Activated CD4-positive, CD25-positive, alpha-beta regulatory T cell treated with anti-CD3 and anti-CD28 coated beads, Interleukin-2, amount 50 U/mL, for 72 hours (primary cell): ENCODE results near the gene PRKD2.

ENCODE experiments used
- DNase-seq: peaks from one replicate; pipeline ENCODE4 v3.0.0; 2021

Gene PRKD2

DNA sequence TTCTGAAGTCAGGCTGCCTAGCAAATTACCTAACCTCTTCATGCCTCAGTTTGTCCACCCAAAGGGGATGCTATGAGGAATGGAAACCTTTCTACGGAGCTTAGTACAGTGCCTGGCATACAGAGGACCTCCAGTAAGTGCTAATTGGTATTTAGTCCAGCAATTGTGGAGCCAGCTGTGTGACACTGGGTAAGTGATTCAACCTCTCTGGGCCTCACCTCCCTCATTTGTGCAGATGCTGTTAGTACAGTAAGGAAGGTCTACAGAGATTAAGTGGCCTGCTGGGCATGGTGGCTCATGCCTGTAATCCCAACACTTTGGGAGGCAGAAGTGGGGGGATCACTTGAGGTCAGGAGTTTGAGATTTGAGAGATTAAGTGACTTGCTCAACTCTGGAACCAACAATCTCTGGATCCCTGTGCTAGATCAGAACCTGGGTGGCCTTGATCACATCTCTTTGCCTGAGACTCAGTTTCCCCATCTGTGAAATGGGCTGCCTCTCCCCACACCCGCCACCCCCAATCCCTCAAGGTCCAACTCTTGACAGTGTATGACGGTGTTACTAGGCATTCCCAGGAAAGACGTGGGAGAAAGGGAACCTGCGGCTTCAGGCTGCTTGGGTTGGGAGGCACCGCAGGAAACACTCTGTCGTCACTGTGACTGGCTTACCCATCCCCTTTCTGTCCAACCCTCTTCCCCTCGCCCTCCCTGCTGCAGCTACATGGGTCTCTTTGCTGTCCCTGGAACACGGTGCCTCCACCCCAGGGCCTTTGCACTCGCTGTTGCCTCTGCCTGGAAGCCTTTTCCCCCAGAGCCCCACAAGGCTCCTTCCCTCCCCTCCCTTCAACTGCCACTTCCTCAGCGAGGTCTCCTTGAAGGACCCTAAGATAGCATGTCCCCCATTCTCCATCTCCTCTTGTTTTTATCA, 18.3 kb downstream of the PRKD2 start:
- no peak for DNase-seq

DNA sequence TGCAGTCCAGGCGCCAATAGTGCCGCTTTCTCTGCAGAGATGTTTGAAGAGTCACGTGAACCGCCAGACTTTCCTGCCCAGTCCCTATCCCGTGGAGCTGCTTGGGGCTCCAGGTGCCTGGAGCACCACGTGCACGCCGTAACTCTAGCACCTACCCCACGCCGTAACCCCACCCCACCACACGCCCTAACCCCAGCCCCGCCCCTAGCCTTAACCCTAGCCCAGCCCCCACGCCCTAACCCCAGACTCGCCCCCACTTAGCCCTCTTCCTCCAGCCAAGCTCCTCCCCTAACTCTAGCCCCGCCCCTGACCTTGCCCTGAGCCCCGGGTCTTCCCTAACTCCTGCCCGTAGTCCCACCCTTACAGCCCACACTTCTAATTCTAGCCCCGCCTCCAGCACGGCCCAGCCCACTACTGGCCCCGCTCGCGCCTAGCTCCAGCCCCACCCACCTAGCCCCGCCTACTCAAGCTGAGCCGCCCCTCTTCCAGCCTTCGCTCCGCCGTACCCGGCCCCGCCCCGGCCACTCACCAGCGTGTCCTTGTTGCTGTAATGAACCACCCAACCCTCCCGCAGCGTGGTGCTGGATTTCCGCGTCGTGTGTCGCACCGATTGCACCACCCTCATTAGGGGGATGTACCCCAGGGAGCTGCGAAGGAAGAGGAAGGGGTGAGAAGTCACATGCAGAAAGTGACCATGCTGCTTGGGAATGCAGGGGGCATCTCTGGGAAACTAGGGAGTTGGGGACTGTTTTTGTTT, 19.5 kb downstream of the PRKD2 start:
- no peak for DNase-seq

DNA sequence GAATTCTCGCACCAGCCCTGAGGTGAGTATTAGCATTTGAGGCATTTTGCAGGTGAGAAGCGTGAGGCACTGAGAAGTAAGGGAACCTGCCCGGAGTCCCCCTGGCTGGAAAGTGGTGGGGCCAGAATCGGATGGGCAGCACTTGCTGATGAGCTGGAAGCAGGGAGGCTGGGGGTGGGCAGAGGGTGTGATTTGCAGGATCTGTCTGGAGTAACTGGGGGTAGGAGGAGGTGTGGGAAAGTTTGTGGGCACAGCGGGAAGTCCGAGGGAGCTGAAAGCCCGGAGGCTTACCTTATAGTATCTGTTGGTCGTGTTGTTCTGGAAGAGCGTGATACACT, 20.1 kb downstream of the PRKD2 start:
- DNase-seq = no peak

DNA sequence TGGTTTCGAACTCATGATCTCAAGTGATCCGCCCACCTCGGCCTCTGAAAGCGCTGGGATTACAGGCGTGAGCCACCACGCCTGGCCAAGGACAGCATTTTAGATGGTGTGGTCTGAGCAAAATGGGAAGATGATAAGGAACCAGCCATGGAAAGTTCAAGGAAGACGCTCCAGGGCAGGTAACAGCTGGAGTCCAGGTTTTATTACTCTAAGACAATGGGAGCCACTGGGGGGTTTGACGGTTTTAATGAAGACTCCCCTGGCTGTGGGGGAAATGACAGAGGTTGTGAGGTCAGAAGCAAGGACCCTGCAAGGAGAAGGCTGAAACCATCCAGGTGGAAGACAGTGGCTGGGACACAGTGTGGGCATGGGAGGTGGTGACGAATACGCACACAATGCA, 20.9 kb downstream of the PRKD2 start:
- no peak for DNase-seq

DNA sequence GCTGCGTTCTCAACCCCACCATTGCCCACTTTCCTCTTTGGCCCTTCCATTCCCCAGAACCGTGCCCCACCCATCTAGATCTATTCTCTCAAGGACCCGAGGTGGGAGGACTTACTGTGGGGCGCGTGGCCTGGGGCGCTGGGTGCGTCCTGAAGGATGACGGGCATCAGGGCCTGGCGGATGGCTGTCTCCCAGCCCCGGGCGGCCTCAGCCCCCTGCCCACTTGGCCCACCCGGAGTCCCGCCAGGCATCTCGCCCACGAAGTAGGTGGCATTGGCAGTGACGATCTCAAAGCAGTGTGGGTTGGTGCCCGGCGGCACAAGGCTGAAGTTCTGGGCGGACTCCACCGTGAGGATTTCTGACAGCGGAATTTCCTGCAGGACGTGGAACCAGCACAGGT, 23.2 kb downstream of the PRKD2 start:
- DNase-seq = no peak

DNA sequence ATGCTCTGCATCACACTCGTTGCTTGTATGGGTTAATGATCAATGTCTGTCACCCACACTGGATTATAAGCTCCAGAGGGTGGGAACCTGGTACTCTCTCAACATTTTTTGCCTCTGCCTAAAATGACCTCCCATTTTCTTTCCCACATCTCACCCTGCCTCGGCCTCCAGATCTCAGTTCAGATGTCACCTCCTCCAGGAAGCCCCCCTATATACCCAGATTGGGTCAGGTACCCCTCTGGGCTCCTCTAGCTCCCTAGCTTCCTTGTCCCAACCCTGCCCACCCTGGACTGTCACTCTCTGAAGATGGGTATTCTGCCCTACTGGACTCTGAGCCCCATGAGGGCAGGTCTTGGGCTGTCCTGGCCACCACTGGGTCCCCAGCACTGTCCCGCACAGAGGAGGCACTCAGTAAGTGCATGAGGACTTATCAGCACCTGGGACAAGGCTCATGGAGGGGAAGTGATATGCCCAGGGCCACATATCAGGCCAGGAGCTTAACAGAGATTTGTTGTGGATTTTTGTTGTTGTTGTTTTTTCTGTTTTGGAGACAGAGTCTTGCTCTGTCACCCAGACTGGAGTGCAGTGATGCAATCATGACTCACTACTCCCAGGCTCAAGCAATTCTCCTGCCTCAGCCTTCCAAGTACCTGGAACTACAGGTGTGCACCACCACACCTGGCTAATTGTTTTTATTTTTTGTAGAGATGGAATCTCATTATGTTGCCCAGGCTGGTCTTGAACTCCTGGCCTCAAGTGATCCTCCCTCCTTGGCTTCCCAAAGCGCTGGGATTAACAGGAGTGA, 23.8 kb downstream of the PRKD2 start:
- no peak for DNase-seq

DNA sequence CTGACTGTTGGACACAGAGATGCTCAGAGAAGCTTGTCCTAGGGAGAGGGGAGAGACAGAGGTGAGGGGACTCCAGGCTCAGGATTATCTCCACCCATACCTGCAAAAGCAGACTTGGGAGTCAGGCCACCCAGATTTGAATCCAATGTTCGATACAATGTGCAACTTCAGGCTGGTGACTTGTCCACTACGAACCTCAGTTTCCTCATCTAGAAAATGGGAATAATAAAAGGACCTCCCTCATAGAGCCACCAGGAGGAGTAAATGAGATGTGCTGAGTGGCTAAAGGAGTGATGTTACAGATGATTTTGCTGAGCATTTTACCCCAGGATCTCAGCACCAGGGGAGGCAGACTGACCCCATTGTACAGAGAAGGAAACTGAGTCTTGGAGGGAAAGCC, 25.0 kb downstream of the PRKD2 start:
- DNase-seq = no peak

DNA sequence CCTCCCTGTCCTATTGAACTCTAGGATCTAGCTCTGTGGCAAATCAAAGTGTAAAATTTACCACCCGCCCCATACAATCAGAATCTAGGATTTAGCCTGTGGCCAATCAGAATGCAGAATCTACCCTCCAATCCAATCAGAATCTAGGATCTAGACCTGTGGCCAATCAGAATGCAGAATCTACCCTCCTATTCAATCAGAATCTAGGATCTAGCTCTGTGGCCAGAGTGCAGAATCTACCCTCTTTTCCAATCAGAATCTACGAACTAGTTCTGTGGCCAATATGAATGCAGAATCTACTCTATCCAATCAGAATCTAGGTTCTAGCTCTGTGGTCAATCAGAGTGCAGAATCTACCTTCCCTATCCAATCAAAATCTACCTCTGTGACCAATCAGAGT, 25.8 kb downstream of the PRKD2 start:
- DNase-seq = no peak

DNA sequence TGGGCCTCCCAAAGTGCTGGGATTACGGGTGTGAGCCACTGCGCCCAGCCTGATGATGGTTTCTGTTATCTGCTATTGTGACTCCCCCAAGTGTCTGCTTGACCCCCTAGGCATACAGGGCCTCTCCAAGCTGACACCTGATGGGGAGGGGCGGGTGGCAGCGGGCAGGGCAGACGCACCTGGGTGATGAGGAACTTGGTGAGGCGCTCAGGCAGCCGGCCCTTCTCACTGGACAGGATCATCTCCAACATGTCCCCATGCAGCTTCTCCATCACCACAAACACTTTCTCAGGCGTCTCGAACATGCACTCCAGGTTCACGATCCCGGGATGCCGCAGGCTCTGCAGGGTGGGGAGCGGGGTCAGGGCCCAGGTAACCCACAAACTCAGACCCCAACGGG, 27.6 kb downstream of the PRKD2 start:
- DNase-seq = no peak

DNA sequence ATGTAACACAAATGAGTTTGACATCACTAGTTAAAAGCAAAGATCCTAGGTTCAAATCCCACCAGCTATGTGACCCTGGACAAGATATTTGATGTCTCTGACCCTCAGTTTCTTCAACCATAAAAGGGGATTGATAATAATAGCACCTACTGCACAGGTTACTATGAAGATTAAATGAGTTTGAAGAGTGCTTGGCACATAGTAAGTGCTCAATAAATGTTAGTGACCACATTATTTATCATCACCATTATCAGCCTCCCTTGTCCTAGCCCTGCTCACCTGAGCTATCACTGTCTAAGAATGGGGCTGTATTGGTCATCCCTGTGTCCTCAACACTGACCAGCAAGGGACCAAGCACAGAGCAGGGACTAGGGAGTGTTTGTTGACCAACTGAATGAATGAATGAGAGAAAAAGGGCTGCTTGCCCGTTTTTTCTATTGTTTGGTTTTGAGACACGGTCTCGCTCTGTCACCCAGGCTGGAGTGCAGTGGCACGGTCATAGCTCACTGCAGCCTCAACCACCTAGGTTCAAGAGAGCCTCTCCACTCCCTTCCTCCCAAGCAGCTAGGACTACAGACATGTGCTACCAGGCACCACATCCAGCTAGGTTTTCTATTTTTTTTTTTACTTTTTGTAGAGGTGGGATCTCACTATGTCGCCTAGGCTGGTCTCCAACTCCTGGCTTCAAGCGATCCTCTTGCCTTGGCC, 29.3 kb downstream of the PRKD2 start:
- DNase-seq = no peak

DNA sequence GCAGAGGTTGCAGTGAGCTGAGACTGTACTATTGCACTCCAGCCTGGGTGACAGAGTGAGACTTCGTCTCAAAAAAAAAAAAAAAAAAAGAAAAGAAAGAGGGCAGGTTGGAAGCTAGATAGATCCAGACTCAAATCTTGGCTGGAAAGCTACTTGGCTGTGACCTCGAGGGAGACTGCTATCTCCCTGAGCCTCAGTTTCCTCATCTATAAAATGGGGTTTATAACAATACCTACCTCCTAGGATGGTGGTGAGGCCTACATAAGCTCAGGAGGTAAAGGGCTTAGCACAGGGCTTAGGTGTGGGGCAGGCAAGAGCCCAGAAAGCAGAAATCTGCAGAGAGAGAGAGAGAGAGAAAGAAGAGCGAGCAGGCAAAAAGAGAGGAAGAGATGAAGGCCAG, 31.7 kb downstream of the PRKD2 start:
- DNase-seq = no peak

DNA sequence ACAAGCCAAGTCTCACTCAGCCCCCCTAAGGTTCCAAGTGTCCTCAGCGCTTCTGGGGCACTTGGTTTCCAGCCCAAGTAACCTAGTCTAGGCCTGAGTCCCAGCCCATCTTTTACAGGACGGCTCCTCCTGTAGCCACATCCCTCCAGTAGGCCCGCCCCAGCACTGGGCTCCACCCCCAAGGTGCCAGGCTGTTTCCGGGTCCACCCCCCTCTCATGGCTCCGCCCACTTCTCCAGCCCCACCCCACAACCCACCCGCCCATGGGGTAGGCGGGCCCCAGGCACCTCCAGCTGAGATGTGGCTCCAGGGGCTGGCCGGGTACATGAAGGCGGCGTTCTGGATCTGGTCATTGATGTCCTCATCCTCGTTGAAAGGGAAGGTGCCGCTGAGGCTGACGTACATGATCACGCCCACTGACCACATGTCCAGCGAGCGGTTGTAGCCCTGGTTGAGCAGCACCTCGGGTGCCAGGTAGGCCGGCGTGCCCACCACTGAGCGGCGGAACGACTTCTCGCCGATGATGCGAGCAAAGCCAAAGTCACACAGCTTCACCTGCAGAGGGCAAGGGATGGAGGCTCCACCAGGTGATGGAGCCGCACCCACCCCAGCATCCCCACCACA, 38.7 kb downstream of the PRKD2 start:
- DNase-seq = peak; percentile 69

DNA sequence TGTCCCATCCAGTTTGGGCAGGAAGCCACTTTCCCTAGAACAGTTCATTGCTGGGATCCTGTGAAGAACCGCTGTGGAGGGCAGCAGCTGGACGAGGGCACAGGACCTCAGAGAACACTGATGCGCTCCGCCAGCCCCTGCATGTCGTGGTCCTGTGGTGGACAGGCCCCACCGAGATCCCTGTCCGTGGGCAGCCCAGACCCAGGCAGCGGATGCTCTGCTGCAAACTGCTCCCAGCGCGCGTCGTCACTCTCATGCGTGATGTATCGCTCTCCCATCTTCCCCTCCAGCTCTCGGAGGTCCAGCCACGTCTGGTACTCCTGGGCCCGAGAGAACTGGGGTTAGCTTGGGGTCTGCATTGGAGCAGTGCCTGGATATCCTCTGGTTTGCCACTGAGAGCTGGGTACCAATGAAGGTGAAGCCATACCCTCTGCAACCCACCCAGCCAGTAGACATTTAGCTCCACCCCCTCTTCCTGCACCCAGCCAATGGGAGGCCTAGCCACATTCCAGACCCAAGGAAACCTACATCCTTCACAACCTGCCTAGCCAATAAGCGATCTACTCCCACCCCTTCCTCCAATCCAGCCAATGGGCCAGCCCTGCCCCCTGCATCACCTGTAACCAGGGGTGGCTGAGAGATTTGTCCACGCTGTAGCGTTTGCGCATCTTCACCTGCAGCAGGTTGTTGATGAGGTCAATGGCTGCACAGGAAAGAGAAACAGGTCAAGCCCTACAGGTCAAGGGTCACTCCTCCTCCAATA, 42.3 kb downstream of the PRKD2 start:
- DNase-seq = no peak

DNA sequence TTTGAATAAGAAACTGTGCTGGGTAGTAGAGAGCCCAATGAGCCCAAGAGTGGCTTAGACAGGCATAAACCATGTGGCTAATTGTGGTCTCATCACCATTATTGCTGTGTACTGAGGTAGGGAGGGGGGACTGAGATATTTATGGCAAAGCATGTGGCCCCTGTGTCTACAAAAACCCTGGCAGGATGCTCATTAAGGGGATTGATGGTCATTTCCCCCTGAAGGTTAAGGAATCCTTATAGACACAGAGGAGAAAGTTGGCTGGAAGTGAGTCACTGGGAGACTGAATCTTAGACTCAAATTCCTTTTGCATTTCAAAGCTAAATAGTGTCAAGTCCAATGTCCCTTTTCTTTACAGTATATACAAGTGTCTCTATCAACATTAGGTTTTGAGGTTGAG, 46.1 kb downstream of the PRKD2 start:
- no peak for DNase-seq

DNA sequence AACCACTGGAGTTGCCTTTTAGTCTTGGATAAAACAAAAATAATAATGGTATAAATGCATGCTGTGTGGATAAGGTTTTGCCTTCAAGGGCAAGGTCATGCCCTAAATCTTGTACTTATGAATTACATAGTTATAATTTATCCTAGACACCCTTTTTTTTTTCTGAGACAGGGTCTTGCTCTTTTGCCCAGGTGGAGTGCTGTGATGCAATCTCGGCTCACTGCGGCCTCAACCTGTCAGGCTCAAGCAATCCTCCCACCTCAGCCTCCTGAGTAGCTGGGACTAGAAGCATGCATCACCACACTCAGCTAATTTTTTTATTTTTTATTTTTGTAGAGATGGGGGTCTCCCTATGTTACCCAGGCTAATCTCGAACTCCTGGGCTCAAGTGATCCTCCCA, 48.3 kb downstream of the PRKD2 start:
- DNase-seq = no peak

DNA sequence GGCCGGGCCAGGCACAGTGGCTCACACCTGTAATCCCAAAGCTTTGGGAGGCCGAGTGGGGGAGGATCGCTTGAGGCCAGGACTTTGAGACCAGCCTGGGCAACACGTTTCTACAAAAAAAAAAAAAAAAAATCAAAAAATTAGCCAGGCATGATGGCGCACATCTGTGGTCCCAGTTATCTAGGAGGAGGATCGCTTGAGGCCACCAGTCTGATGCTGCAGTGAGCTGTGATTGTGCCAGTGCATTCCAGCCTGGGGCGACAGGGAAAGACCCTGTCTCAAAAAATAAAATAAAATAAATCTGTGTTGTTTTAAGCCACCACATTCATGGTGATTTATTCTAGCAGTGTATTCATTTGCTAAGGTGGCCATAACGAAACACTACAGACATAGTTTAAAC, 51.8 kb downstream of the PRKD2 start:
- DNase-seq = no peak

DNA sequence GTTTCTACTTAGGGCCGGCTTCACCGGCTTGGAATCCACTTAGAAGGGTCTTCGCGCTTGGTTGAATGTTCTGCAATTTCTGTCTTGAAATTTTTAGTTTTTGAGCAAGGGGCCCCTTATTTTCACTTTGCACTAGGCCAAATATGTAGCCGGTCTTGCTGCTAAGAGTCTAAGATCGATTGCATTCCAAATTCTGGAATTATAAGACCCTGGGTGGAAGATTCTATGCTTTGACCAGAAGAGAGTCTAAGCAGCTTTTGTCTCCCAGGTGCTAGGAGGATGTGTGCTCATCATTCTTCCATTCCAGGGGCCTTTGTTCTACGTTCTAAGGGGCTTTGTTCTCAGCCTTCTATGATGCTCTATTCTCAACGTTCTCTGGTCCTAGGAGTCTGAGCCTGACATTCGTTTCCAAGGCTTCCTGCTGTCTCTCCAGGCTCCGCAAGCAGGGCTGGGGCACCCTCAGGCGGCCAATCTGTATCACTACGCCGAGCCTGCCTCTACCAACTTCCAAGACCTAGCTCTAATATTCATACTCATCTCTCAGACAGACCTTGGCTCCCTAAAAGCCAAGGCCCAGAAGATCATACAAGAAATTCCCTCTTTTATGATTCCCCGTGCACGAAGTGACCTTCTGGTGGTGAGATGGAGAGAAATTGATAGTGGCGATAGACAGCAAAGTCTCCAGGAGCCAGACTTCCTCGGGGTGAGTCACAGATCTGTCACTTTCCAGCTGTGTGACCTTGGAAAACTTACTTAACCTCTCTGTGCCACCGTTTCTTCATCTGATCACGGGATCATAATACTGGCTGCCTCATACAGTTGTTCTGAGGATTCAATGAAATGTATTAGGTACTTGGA, 55.0 kb downstream of the PRKD2 start:
- peak; percentile 64 for DNase-seq

DNA sequence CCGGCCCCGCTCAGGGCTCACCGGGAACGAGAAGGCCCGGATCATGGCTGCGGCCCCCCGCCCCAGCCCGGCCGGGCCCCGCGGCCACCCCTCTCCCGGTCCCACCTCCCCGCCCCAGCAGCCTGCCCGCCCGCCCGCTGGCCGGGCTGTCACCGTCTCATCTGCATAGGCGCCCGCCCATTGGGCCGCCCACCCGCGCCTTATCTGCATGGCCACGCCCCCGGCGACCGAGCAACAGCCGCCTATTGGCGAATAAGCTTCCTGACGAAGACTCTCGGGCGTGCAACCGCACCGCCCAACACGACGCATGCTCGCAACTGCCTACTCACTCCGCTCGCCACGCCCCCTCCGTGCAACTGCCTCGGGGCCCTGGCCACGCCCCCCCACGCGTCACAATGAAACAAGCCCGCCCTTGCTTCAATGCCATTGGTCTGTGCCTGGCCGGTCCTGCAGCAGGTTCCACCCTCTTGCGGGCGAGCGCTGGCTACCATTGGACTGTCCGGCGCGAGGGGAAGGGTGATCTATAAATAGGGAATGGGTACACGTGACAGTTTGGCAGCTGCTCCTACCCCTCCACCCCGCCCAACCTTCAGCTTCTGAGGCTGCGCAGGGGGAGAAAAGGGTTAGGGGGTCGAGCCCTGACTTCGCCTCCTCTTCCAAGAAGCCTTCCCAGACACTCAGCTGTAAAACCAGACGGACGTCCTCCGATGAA, 55.7 kb downstream of the PRKD2 start, which contains the start of gene DACT3:
TSS of gene DACT3 (minus strand) at position 163 of the 712 bp plus-strand sequence. CDS start at position 45, 118 bp downstream.
- DNase-seq = peak; percentile 100

DNA sequence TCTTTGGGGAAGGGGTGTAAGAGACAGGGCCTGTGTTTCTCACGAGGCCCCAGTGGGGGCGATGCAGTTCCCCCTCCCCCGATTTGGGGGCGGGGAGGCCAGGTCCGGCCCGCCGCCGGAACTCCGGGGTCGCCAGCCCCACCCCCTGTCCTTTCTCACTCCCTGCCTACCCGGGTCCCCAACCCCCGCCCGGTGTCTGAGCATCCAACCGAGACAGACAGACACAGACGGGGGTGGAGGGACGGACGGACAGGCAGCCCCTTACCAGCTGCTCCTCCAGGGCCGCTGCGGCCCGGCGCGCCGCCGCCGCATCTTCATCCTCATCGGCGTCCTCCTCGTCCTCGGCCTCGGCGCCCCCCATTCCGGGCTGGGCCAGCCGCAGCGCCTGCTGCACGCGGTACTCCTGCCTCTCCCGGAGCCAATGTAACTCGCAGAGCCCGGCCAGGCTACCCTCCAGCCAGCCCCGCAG, 56.3 kb downstream of the PRKD2 start:
- peak; percentile 41 for DNase-seq
